Measurements from ENCODE around the gene NFIX. TPM values are rescaled to one million over a fixed set of nuclear protein-coding genes. Genes with fewer than 3 reads are reported as not detected.

NFIX gene
- total RNA-seq, 1 experiment from 2014 or later, result 78.0 TPM

DNA sequence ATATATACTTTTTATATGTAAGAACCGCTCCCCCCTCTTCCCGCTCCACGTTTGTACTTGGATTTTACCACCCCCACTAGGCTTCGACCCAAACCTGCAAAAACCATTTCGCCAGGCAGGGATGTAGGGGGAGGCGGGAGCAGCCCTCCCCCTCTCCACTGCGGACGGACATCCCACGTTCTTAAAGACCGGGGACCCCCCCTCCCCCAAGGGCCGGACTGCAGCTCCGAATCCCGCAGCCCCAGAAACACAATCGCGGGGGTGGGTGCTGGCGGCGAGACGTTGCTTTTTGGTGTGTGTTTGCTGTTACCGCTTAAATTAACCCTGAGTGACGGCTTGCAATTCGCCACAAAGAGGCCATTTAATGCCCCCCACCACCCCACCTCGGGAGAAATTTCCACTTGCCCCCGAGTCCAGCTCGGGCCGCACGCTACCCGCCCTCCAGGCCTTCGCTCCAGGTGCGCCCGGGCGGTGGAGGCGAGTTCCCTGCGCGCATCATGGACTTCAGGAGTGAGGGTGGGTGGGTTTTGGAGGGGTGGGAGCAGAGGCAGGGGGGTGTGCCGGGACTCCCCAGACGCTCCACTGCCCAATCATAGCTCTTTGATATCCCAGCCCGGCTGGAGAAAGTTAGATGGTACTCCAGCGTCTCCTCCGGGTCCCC lies 15.8 kb downstream of the NFIX start:
- no peak for DNase-seq

DNA sequence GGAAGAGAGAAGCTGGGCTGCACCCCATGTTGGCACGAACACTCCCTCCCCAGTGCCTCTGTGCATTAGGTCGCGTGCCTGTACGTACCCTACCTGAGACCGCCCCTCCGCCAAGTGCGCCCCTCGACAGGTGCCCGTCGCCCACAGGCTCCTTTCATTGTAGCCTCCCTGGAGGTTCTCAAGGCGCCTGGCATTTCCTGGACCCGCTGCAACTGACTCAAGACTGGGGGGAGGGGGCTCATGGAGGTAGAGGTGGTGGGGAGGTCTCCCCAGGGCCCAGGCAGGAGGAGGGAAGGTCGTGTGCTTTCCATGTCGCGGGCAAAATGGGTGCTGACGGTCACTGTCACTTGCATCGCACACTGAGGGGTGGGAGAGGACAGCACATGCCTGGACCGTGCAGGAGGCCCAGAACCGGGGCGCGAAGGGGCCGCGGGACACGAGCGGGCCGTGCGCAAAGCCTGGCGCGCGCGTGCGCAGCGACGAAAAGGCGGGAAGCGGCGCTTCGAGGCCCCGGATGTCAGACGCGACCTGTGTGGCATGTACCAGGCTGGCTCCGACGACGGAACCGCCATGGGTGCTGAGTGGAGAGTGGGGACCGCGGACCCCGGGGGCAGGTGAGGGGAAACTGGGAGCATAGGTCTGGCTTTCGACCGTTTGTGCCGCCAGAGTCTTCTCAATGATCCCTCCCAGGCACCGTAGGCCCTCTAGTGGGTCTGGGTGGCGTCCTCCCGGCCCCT lies 16.5 kb downstream of the NFIX start:
- Histone ChIP-seq H3K9me3 (no peaks in the 10 kb centered on the region), H3K36me3 (peaks cover 42% of the 10 kb centered on the region), H3K27me3 (no peaks in the 10 kb centered on the region), H3K4me3 (no peak overlapping the region)
- DNase-seq, result no peak

More for the DNA sequence above, 15.8 kb downstream of the NFIX start:
- Histone ChIP-seq H3K9me3 (no peaks in the 10 kb centered on the region), H3K27me3 (no peaks in the 10 kb centered on the region), H3K36me3 (peaks cover 49% of the 10 kb centered on the region), H3K4me3 (no peak overlapping the region)

DNA sequence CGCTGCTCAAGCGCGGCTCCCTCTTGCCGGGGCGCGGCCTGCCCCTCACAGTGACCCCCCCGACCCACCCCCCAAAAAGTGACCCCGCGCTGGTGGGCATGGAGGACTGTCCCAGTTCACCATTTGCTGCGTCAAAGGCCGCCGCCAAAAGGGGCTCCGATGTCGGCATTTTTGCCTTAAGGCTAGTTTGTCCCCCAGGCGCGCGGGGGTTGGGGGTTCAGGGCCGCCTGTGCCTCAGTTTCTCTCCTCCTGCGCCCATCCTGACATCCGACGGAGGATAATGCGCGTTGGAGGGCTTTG lies 17.1 kb downstream of the NFIX start:
- H3K36me3 ChIP-seq, result peaks cover 39% of the 10 kb centered on the region
- no peak for DNase-seq
- H3K9me3 ChIP-seq, result no peaks in the 10 kb centered on the region
- H3K27me3 ChIP-seq, result no peaks in the 10 kb centered on the region
- H3K4me3 ChIP-seq, result peak overlapping the region; percentile 42

DNA sequence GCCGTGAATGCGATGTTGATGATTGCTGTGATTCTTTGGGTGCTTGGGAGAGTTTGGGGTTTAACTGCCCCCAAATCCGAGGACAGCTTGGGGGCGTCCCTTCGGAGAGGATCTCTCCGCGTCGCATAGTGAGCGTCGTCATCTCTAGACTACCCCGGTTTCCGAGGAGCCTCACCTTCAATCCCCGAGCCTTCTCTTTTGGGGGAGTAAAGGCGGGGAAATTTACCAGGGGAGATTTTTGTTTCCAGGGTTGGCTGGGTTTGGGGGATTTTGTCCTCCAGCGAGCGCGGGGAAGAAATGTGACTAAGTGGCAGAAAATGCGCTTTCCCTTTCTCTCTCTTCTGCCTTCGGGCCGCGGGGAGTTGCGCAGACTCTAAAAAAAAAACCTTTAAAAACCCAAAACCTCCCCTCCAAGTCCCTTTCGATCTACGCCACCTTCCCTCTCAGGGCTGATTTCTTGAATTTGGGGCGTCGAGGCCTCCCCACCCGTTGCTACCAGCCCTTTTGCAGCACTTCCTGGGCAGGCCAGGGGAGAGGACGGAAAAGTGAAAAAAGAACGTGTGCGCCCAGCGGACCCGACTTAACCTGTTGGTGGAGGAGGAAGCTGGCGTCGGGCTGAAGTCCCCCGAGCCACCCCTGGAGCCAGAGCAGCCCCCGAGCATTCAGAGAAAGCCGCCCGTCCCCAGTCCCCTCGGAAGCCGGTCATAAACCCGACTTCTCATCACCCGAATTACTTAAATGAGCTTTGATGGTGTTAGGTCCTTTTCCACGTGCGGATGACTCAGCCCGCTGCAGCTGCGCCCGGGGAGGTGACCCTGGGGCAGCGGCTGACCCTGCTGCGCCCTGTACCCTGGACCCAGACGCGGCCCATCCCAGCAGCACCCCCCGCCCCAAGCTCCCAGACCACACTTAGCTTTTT lies 17.7 kb downstream of the NFIX start:
- H3K27me3 ChIP-seq, result no peaks in the 10 kb centered on the region
- H3K36me3 ChIP-seq, result peaks cover 41% of the 10 kb centered on the region
- no peaks in the 10 kb centered on the region for H3K9me3 ChIP-seq
- H3K4me3 ChIP-seq, result peak overlapping the region; percentile 42
- peak; percentile 96 for DNase-seq

DNA sequence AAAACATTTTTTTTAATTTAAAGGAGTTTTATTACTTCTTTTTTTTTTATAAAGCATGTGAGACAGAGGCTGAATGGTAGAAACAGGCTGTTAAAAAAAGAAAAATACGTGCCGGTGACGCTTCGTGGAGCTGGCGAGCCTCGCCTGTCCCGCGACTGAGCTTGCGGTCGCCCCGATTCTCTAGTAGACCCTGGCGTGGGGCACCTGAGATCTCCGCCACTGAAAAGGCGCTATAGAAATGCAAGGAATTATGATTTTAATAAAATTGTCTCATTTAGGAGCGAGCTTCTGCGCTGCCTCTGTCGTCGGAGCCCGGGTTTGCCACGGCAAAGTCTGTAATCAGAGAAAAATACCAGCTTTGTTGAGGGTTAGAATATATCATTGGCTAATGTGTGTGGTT lies 18.4 kb downstream of the NFIX start:
- Histone ChIP-seq H3K9me3 (no peaks in the 10 kb centered on the region), H3K4me3 (peak overlapping the region; percentile 42), H3K27me3 (no peaks in the 10 kb centered on the region), H3K36me3 (peaks cover 38% of the 10 kb centered on the region)
- DNase-seq, result peak; percentile 62

DNA sequence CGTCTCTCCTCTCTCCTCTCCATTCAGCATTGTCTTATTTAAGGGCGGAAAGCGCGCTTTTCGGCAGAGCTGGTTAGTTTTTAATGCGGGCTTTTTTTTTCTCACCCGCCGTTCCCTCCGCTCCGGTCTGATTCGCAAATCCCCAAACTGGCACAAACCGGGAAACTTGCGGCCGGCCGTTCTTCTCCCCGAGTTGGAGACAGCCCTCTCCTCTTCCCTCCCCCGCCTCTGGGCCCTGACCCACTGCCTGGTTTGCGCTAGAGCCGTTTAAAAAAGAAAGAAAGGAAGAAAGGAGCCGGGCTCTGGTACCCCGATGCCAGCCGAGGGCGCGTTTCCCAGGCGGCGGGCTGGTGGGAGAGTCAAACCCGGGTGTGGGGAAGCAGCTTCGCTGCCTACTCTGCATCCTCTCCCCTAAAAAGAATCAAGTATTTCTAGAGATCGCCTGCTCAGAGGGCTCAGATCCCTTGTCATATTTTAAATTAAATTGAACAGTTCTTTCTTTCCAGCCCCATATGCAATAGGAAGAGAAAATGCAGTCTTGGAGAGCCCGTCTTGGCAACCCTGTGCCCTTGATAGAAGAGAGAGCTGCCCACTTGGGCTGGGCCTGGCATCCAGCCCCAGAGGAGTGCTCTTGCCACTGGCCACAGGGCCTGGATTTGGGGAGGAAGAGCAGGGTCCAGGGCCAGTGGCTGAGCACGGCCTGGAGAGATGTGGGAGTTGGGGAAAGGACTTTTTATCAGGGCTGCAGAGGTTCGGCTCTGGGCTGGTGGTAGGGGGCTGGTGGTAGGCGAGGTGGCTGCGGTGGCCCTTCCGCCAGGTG lies 19.0 kb downstream of the NFIX start:
- peak; percentile 95 for DNase-seq
- peak overlapping the region; percentile 42 for H3K4me3 ChIP-seq
- H3K9me3 ChIP-seq, result no peaks in the 10 kb centered on the region
- H3K27me3 ChIP-seq, result no peaks in the 10 kb centered on the region
- H3K36me3 ChIP-seq, result peaks cover 38% of the 10 kb centered on the region

DNA sequence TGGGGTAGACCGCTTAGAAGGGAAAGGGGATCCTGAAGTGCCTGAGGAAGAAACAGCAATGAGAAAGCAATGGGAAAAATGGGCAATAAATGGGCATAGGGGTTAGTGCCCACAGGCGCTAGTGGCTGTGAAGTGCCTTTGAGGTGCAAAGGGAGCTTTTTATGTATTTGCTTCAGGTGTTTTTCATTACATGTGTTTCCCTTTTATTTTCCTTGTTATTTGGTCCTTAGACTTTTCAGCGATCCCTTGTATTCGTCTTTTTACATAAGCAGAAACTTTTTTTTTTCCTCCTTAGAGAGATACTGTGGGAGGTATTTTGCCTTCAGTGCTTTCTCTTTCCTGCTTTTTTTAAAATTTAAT lies 19.6 kb downstream of the NFIX start:
- H3K36me3 ChIP-seq, result peaks cover 37% of the 10 kb centered on the region
- H3K27me3 ChIP-seq, result no peaks in the 10 kb centered on the region
- DNase-seq, result no peak
- no peaks in the 10 kb centered on the region for H3K9me3 ChIP-seq
- H3K4me3 ChIP-seq, result peak overlapping the region; percentile 42

DNA sequence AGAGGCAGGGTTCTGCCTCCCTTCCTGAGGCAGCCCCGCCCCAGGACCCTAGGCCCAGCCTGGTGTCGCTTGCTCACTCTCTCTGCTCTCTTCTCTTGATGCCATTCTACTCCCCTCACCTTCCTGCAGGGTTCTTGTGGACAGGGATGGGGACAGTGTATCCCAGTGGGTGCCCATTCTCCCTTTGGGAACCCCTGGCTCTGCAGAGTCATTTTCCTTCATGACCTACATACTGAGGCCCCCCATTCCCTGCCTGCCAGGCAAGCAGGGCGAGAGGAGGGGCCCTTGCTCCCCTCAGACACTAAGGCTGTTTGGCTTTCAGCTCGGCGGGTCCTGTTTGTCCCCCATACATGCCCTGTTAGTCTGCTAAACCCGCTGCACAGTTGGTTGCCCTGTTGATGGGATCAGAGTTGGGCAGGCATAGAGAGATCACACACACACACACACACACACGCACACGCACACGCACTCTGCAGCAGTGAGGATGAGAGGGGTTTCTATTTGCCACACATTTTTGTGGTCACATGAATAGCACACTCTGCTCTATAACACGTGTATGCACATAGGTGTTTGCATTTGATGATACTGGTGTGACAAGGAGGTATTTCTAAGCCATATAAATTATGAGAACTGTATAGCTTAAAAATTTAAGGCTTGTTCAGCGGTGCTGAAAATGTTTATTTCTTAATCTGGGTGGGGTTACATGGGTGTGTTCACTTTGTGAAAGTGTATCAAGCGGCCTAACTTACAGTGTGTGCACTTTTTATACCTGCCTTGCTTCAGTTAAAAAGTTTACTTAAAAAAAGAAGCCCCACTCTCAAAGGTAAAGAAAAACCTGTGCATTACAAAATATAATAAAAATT lies 20.3 kb downstream of the NFIX start:
- H3K4me3 ChIP-seq, result peak overlapping the region; percentile 0; the same call in 1 of the 2 replicates
- no peaks in the 10 kb centered on the region for H3K27me3 ChIP-seq
- H3K36me3 ChIP-seq, result peaks cover 39% of the 10 kb centered on the region
- no peaks in the 10 kb centered on the region for H3K9me3 ChIP-seq
- DNase-seq, result peak; percentile 66

DNA sequence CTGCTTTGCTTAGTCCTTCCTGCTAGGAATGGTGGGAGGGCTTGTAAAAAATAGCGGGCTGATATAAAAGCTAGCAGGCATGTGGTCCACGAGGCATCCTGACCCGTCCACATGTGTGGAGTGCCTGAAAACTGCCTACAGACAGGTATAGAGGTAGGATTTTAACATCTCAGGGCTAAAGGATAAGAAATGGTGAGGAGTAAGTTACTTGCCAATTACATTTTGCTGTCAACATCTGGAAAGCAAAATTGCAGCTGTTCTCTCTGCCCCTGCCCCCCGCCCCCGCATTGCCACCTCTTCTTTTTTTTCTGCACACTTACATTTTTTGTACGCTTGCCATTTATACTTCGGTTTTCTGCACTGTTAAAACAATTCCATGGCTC lies 21.0 kb downstream of the NFIX start:
- DNase-seq, result no peak
- Histone ChIP-seq H3K4me3 (peak overlapping the region; percentile 30), H3K9me3 (no peaks in the 10 kb centered on the region), H3K36me3 (peaks cover 45% of the 10 kb centered on the region), H3K27me3 (no peaks in the 10 kb centered on the region)

DNA sequence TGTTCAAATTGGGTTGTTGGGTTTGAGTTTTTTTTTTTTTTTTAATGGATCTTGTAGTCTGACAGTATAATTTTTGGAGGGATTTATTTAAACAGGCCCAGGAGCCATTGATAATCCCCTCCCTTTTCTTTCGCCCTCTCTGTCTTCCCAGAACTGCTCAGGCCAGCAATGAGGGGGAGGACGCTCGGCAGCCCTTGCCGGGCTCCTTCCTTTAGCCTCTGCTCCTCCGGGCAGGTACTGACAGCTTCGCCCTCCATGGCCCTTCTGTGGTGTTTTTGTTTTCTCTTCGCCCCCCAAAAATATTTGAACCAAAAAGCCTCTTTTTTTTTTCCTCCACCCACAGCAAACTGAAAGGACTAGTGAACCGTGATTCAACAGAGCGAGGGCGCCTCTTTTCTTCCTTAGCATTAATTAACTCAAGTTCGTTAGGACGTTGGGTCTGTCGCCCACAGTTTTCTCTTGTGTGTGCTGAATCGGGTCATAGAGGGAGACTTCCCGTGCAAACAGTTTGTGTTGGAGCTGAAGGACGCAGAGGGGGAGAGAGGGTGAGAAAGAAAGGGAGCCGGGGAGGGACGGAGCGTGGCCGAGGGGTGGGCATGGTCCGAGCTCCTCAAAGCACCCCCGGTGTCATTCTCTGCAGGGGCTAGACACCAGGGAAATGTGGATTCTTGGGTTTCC lies 21.5 kb downstream of the NFIX start:
- DNase-seq, result peak; percentile 59
- Histone ChIP-seq H3K36me3 (peaks cover 49% of the 10 kb centered on the region), H3K9me3 (no peaks in the 10 kb centered on the region), H3K27me3 (no peaks in the 10 kb centered on the region), H3K4me3 (peak overlapping the region; percentile 30)

DNA sequence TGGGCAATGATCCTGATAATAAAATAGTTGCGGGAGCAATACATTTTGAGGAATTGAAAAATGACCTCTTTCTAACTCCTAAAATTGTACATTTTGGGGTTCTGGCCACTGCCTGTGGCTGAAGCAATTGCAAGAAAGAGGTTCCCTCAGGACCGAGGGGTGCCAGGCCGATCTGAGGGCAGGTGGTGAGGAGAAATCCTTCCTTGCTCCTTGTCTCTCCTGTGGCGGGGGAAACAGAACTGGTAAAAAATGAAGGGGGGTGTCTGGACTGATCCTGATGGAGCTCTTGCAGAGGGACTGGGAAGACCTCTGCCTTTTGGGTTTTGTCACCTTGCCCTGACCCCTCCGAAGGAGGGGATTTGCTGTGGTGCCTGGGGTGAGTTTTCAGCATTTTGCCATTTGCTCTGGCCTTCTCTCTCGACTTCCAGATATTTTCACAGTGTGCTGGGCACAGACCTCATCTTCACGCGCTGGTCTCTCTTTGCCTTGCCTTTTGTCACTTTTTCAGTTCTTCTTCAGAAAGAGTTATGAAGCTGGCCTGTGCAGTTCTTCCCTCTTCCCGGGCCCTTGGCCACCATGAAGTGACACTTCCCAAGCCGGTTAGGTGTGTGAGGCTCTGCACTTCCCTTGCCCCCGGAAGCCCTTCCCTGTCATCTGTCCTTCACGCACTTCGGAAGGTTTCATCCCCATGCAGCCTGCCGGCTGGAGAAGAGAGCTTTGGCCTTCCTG lies 22.2 kb downstream of the NFIX start:
- Histone ChIP-seq H3K27me3 (no peaks in the 10 kb centered on the region), H3K36me3 (peaks cover 50% of the 10 kb centered on the region), H3K4me3 (peak overlapping the region; percentile 30), H3K9me3 (no peaks in the 10 kb centered on the region)
- peak; percentile 55 for DNase-seq

DNA sequence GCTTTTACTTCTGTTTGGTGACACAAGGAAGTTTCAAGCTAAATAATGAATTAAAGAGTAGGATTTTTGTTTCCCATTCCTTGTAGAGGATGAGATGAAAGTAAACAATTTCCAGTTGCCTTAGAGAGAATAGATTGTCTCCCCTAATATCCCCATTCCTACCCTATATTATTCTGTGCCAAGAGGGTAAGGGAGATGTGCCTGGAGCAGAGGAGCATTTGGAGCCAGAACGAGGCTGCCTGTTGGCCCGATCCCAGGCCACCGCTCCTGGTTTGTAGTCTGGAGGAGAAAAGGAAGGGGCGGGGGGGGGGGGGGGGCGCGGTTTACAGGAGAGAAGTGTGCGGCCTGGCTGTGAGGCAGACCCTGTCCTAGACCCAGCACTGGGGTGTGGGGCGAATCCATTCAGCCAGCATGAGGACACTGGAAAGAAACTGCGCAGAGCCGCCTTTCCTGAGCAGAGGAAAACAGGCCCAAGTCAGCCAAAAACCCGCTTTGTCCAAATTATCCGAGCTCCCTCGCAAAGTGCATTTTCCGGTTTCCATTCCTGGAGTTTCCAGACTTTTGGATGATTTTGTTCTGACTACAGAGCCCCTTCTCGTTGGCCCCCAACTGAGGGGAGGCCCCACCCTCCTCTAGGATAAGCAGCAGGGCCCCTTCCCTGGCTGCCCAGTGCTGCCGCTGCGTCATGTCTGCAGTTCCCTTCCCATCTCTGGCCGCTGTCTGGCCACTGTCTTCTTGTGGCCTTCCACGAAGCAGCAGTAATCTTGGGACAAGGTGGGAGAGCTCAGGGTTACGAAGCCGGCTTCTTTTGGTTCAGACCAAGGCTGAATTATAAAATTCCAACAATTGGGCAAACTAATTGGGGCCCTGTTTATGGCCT lies 23.0 kb downstream of the NFIX start:
- DNase-seq, result peak; percentile 95
- H3K36me3 ChIP-seq, result peaks cover 49% of the 10 kb centered on the region
- H3K4me3 ChIP-seq, result peak overlapping the region; percentile 30
- no peaks in the 10 kb centered on the region for H3K9me3 ChIP-seq
- H3K27me3 ChIP-seq, result no peaks in the 10 kb centered on the region

DNA sequence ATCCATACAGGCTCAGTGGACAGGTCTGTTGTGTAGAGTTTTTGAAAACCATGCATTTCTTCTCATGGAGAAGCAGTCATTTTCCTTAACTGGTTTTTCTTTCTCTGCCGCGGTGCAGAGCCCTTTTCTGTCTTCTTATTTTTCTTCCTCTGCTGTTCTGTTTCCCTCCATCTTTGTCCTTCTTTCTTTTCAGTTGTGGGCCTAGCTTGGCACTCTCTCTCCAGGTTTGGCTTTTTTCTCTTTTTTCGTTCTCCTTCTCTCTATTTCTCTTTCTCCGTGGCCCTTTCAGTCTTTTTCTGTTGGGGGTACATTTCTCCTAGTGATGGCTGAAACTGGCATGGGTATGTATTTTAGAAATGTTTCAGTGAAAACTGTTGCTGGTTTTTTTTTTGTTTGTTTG lies 24.1 kb downstream of the NFIX start:
- H3K36me3 ChIP-seq, result peaks cover 52% of the 10 kb centered on the region
- no peaks in the 10 kb centered on the region for H3K27me3 ChIP-seq
- no peaks in the 10 kb centered on the region for H3K9me3 ChIP-seq
- no peak for DNase-seq
- H3K4me3 ChIP-seq, result no peak overlapping the region; the same call in 1 of the 2 replicates

DNA sequence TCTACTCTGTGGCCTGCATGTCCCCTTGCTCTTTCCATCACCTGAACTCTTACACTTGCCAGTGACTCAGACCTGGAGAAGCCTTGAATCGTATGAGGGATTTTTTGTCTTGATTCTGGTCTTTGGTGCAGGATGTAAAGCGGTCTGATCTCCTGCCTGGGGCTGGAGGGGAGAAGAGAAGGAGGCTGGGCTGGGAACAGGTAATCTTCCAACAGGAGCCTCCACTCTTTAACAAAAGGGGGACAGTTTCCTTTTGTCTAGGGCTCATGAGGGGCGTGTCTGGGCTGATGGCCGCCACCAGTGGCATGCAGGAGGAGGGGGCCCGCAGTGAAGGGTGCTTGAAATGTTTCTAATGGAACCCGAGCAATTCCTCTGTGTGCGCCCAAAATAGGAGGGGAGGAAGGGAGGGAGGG lies 24.7 kb downstream of the NFIX start:
- DNase-seq, result no peak
- H3K9me3 ChIP-seq, result no peaks in the 10 kb centered on the region
- peaks cover 59% of the 10 kb centered on the region for H3K36me3 ChIP-seq
- no peaks in the 10 kb centered on the region for H3K27me3 ChIP-seq
- H3K4me3 ChIP-seq, result no peak overlapping the region

Measured in MG63 (cell line).